Erythroblast (primary cell): ENCODE data around the gene REG4.
"Not testable (repeated sequence)": the region's sequence is repeated elsewhere in the genome, so short reads cannot be mapped to it uniquely, and the experiment has no call there.

Experiments used
- DNase-seq, 2 experiments: peaks; one replicate each; lab custom pipeline; 2025; lab: John Stamatoyannopoulos, UW
- GATA1 ChIP-seq: IDR thresholded peaks from 2 replicates; pipeline ENCODE4 v1.6.1; 2011; ENCODE audit warnings: low read depth, mild to moderate bottlenecking, control low read depth, low read length, moderate library complexity
- POLR2A ChIP-seq: IDR thresholded peaks from 2 replicates; pipeline ENCODE4 v1.6.1; 2011; ENCODE audit warnings: mild to moderate bottlenecking, low read length

REG4 gene

DNA sequence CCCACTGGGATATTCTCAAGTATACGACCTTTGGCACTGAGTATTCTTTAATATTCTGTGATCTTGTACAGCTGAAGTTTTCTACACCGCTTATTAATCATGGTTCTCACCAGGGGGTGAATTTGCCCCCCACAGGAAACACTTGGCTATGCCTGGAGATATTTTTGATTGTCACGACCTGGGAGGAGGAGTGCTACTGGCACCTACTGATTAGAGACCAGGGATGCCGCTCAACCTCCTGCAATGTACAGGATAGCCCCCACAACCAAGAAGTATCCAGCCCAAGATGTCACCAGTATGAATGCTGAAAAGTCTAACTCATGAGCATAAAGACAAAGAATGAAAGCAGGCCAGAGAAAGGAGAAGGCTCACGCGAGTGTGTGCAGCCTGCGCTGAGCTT, 13.7 kb downstream of the REG4 start:
- TF ChIP-seq POLR2A (no peak), GATA1 (no peak)
- DNase-seq, result no peak

DNA sequence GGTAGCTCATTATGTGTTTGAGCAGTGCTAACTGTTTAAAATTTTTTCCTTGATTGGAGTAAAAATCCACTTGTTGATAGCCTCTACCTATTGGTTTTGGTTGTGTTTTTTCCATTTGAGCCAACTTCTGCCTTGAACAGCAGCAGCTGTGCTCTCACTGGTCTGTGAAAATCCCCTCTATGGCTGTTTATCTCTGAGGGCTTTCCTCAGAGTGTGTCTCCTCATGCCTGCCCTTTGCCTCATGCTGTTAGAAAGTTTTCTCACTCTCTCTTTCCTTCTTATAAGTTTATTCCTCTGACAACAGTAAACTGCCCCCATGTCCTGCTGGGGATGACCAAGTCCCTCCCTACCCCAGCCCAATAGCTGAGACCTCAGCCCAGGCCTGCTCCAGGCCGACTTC, 14.1 kb downstream of the REG4 start:
- TF ChIP-seq POLR2A, result no peak
- TF ChIP-seq GATA1, result no peak
- no peak for DNase-seq

- DNase-seq, result no peak
- no peak for TF ChIP-seq GATA1
- no peak for TF ChIP-seq POLR2A
Observed at GRCh38 chr1:119795261-119796200, 15.7 kb downstream of the REG4 start.

- no peak for DNase-seq
- TF ChIP-seq POLR2A (no peak), GATA1 (no peak)
Observed at GRCh38 chr1:119794876-119795240, 16.4 kb downstream of the REG4 start.

DNA sequence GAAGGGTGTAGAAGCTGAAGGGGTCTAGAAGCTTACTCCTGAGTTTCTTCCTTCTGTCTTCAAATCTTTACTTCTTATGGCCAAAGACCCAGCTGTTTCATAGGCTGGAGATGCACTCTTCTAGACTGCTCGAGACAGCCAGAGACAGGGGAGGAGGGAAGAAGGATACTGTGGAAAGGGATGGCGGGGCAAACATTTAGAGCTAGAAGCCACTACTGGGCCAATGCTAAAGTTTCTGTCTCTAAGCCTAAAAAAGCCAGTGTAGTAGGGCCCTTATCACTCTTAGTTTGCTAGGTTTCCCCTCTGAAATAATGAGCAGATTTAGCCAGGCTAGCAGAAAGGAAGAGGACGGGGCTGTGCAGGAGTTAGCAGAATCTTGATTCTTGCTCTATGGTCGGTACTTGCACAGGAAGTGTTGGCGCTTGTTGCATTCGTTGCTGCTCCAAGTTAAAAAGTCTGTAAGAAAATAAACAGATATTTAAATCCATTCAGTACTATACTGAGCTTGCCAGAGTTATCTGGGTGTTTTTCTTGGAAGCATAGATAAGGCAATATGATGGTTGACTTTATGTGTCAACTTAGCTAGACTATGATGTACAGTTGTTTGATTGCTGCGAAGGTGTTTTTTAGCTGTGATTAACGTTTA, 16.9 kb downstream of the REG4 start:
- no peak for DNase-seq
- TF ChIP-seq GATA1 (no peak), POLR2A (no peak)

DNA sequence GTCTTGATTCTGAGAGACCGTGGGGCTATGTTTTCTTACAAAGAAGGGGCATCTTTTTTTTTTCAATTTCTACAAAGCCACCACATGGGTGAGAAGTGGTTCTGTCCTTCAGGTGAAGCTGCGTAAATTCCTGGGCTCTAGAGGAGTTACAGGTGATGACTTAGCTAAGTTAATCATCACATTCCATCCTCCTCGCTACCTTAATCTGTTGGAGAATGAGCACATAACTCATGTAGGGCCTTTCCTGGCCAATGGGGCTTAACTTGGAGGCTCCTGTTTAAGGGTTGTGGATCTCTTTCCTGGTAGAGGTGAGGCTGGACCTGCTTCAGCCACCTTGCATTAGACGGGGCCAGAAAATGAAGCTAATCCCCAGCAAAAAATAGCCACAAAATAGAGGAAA, 19.9 kb downstream of the REG4 start:
- TF ChIP-seq POLR2A (no peak), GATA1 (no peak)
- DNase-seq, result no peak

GRCh38 chr1:119790451-119791198, 20.6 kb downstream of the REG4 start:
- TF ChIP-seq GATA1 (no peak), POLR2A (no peak)
- no peak for DNase-seq

DNA sequence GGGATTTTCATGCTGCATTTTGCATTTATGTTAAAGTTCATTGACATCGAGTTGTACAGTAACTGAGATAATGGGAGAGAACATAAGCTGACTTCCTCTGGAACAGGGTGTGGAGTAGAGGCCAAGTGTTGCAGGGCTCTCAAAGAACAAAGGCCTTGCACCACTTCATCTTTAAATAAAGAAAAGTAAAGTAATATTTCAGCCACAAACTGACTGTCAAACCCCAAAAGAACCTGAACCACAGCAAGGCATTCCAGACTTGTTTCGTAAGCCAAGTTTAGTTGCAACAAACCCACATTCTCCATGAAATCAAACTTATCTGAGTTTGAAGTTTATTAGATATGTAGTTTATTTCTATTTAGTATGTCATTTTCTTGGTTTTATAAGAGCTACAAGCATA, 23.5 kb downstream of the REG4 start:
- no peak for TF ChIP-seq GATA1
- no peak for TF ChIP-seq POLR2A
- DNase-seq, result no peak

- DNase-seq, result not testable (repeated sequence)
Observed at GRCh38 chr1:119786473-119787050, 24.7 kb downstream of the REG4 start.

DNA sequence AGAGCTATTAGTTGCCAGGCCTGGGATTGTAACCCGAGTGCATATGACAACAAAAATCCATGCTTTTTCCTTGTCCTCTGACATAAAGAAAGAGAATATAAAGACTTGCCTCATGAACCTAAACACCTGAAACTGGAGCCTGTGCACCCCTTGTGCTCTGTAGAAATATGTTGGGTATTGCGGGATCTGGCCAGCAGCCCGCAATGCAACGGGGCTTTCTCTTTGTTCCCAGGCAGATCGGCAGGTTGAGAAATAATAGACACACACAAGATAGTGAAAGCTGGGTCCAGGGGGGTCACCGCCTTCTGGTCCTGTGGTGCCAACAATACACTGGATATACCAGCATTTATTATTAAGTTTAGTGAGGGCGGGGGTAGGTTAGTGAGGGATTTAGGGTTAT, 25.2 kb downstream of the REG4 start:
- DNase-seq, result not testable (repeated sequence)

GRCh38 chr1:119784191-119784781, 27.0 kb downstream of the REG4 start:
- no peak for TF ChIP-seq POLR2A
- TF ChIP-seq GATA1, result no peak
- DNase-seq, result peak; percentile 64 to 73

GRCh38 chr1:119783354-119784185, 27.7 kb downstream of the REG4 start:
- no peak for TF ChIP-seq GATA1
- no peak for TF ChIP-seq POLR2A
- peak; percentile 61 to 63 for DNase-seq
